ENCODE results near the gene SAMMSON.

SAMMSON gene

GRCh38 chr3:69983546-69984265, 15.8 kb upstream of the SAMMSON start:
- TF ChIP-seq MAX (IDR thresholded peaks at IDR 0.05) (no peak), EGR1 (IDR thresholded peaks at IDR 0.05) (no peak), YY1 (IDR thresholded peaks at IDR 0.05; ENCODE audit: low read depth) (no peak), CEBPB (IDR thresholded peaks at IDR 0.05) (no peak), CREB1 (IDR thresholded peaks at IDR 0.05; ENCODE audit: low read depth) (no peak), USF1 (IDR thresholded peaks at IDR 0.05) (no peak), RAD21 (IDR thresholded peaks at IDR 0.05; ENCODE audit: low read depth) (no peak), REST (IDR thresholded peaks at IDR 0.05; ENCODE audit: low read depth) (no peak), TCF12 (IDR thresholded peaks at IDR 0.05; ENCODE audit: low read depth) (no peak), EP300 (IDR thresholded peaks at IDR 0.05; ENCODE audit: borderline replicate concordance) (no peak), TAF1 (IDR thresholded peaks at IDR 0.05; ENCODE audit: low read depth) (no peak)

- TF ChIP-seq MAX (IDR thresholded peaks at IDR 0.05) (no peak), FOXM1 (IDR thresholded peaks at IDR 0.05; ENCODE audit: borderline replicate concordance, low read depth) (peak; percentile 48; the same call in 1 of the 2 replicates), NFIC (IDR thresholded peaks at IDR 0.05) (no peak)
Measured at GRCh38 chr3:69985266-69985665, 14.3 kb upstream of the SAMMSON start.

GRCh38 chr3:69986419-69986818, 13.1 kb upstream of the SAMMSON start:
- TF ChIP-seq CEBPB (IDR thresholded peaks at IDR 0.05): no peak
- 0 out of 2 replicates have a peak, but pooled peaks have one; percentile 24 for TF ChIP-seq MAX (IDR thresholded peaks at IDR 0.05)
- no peak for TF ChIP-seq RAD21 (IDR thresholded peaks at IDR 0.05; ENCODE audit: low read depth)
- no peak for TF ChIP-seq TAF1 (IDR thresholded peaks at IDR 0.05; ENCODE audit: low read depth)
- no peak; the same call in 1 of the 2 replicates for TF ChIP-seq EP300 (IDR thresholded peaks at IDR 0.05; ENCODE audit: borderline replicate concordance)
- TF ChIP-seq ZBTB7A (IDR thresholded peaks at IDR 0.05; ENCODE audit: low read depth): no peak
- peak; percentile 42; the same call in 1 of the 2 replicates for TF ChIP-seq NFIC (IDR thresholded peaks at IDR 0.05)
- TF ChIP-seq YY1 (IDR thresholded peaks at IDR 0.05; ENCODE audit: low read depth): no peak
- TF ChIP-seq TEAD4 (IDR thresholded peaks at IDR 0.05): peak; percentile 54
- peak; percentile 43 for TF ChIP-seq TCF12 (IDR thresholded peaks at IDR 0.05; ENCODE audit: low read depth)
- no peak for TF ChIP-seq REST (IDR thresholded peaks at IDR 0.05; ENCODE audit: low read depth)

GRCh38 chr3:69987833-69988232, 11.7 kb upstream of the SAMMSON start:
- TF ChIP-seq REST (IDR thresholded peaks at IDR 0.05; ENCODE audit: low read depth) (no peak), FOXM1 (IDR thresholded peaks at IDR 0.05; ENCODE audit: borderline replicate concordance, low read depth) (no peak), NFIC (IDR thresholded peaks at IDR 0.05) (no peak), MAX (IDR thresholded peaks at IDR 0.05) (no peak), CREB1 (IDR thresholded peaks at IDR 0.05; ENCODE audit: low read depth) (no peak), TAF1 (IDR thresholded peaks at IDR 0.05; ENCODE audit: low read depth) (no peak), CEBPB (IDR thresholded peaks at IDR 0.05) (no peak), EP300 (IDR thresholded peaks at IDR 0.05; ENCODE audit: borderline replicate concordance) (no peak), YY1 (IDR thresholded peaks at IDR 0.05; ENCODE audit: low read depth) (no peak), EGR1 (IDR thresholded peaks at IDR 0.05) (no peak), USF1 (IDR thresholded peaks at IDR 0.05) (no peak), TCF12 (IDR thresholded peaks at IDR 0.05; ENCODE audit: low read depth) (no peak), TEAD4 (IDR thresholded peaks at IDR 0.05) (no peak)

Data from Ishikawa (cell line).